Small intestine (tissue), 7 donors: Measurements from ENCODE around the gene SCNM1. TPM values are rescaled to one million over a fixed set of nuclear protein-coding genes. Genes with fewer than 3 reads are reported as not detected.
"Not testable (repeated sequence)": the region's sequence is repeated elsewhere in the genome, so short reads cannot be mapped to it uniquely, and the experiment has no call there.

Source experiments
- DNase-seq, 2 donors: peaks; one replicate each; pipeline versions ENCODE4 v3.0.0 to v3.0.0-alpha.2; 2013
- FAIRE-seq: peaks from 2 replicates; lab custom pipeline; 2012; peaks lifted over from hg19 to GRCh38; lab: Jason Lieb, UNC
- H3K27ac ChIP-seq, 3 donors: one replicate each; pipeline ENCODE4 v1.5.1; 2013; ENCODE audit warnings: low read length in 2 of 3, mild to moderate bottlenecking in 2 of 3, control low read depth in 1 of 3, inconsistent platforms in 1 of 3, low read depth in 1 of 3, moderate library complexity in 1 of 3
- H3K27me3 ChIP-seq, 3 donors: one replicate each; pipeline ENCODE4 v1.6.1; 2013; ENCODE audit warnings: low read length in 3 of 3, inconsistent platforms in 1 of 3; ENCODE audit not compliant: control insufficient read depth in 3 of 3, insufficient read depth in 3 of 3
- H3K36me3 ChIP-seq, 3 donors: one replicate each; pipeline ENCODE4 v1.6.1; 2013; ENCODE audit warnings: low read length in 3 of 3, inconsistent platforms in 1 of 3, low read depth in 1 of 3, mild to moderate bottlenecking in 1 of 3, moderate library complexity in 1 of 3; ENCODE audit not compliant: control insufficient read depth in 3 of 3, insufficient read depth in 2 of 3
- H3K4me1 ChIP-seq, 3 donors: one replicate each; pipeline ENCODE4 v1.6.1; 2013; ENCODE audit warnings: low read length in 2 of 3, inconsistent platforms in 1 of 3, low read depth in 1 of 3, mild to moderate bottlenecking in 1 of 3, moderate library complexity in 1 of 3; ENCODE audit not compliant: control insufficient read depth in 3 of 3, insufficient read depth in 2 of 3
- H3K4me3 ChIP-seq, 3 donors: one replicate each; pipeline ENCODE4 v1.5.1; 2013; ENCODE audit warnings: low read length in 3 of 3, control low read depth in 1 of 3, inconsistent platforms in 1 of 3, low read depth in 1 of 3, mild to moderate bottlenecking in 1 of 3, moderate library complexity in 1 of 3
- H3K9me3 ChIP-seq, 2 donors: one replicate each; pipeline ENCODE4 v1.6.1; 2013; ENCODE audit warnings: low read depth in 1 of 2, low read length in 1 of 2; ENCODE audit not compliant: control insufficient read depth in 2 of 2, insufficient read depth in 1 of 2
- WGBS, 3 donors: extraction: QIAGEN DNeasy Blood & Tissue Kit; methylation state at CpG; one replicate each; pipeline ENCODE4 v1.1.7; 2013; 5-methylcytosine and 5-hydroxymethylcytosine counted together
- polyA plus RNA-seq, 4 donors: library from polyadenylated mRNA; stranded (reverse) in 3 of 4; unstranded in 1 of 4; fragments of 200-250 nt in 3 of 4; fragments of 120-200 nt in 1 of 4; gene quantifications; one replicate each; pipeline versions ENCODE4 v1.2.1 to v1.2.3, GENCODE V29; 2013
- donor health status: healthy with polysubstance abuse.
- donor health status: control.
- donor health status: control.
- donor health status: Bipolar disorder and iron deficiency.
- donor health status: healthy.

The SCNM1 gene
- polyA plus RNA-seq, 4 donors, result 35.4 to 69.6 (median 47.4) TPM

DNA sequence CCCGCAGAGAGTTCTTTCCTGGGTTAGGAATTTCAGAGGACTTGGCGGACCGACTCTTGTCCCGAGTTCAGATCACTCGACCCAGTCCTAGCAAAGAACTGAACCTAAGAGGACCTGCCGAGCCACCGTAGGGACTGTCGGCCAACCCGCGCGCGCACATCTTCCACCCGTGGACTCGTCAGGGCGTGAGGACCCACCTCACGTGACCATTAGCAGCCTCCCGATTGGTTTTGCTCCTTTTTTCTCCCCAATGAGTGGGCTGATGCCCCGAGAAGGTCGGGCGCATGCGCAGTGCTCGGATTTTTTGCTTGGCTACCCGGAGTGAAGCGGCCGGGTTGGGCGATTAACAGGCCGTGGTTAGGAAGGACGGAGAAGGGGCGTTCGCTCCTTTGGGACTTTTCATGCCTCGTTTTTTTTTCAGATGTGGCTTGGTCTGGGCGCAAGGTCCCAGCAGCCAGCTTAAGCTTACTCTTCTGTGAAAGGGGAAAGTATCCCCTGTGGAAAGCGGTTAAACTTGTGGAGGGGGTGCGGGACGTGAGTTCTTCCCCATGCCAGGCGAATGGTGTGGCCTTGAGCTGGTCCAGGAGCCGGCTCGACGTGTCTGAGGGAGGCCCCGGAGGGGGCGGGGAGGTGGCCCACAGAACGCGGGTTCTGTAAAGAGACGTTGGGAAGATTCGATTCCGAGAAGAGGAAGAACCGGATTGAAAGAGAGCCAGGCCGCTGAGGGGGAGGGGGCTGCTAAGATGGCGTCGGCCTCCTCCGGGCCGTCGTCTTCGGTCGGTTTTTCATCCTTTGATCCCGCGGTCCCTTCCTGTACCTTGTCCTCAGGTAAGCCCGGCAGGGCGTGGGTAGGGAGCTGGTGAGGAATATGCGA, 32.5 kb downstream of the SCNM1 start, which contains the start of gene PIP5K1A:
PIP5K1A (plus strand) TSS at position 299 of the 874 bp plus-strand sequence; CDS start at position 744, 445 bp downstream.
- DNase-seq (peak; percentile 98 to 99), FAIRE-seq (no peak)
- Histone ChIP-seq H3K4me1 (peaks cover 4 to 18% (median 15%) of the 10 kb centered on the region in 3 donors), H3K27ac (peak within 1 kb of the TSS; percentile 89 to 95 (median 93)), H3K9me3 (no peaks in the 10 kb centered on the region), H3K27me3 (no peaks in the 10 kb centered on the region), H3K4me3 (peak within 1 kb of the TSS; percentile 65 to 90 (median 73)), H3K36me3 (peaks cover 0 to 17% (median 2%) of the 10 kb centered on the region in 3 donors)
- WGBS, 3 donors, result 0% methylated on average over 60 of the region's 60 CpGs

DNA sequence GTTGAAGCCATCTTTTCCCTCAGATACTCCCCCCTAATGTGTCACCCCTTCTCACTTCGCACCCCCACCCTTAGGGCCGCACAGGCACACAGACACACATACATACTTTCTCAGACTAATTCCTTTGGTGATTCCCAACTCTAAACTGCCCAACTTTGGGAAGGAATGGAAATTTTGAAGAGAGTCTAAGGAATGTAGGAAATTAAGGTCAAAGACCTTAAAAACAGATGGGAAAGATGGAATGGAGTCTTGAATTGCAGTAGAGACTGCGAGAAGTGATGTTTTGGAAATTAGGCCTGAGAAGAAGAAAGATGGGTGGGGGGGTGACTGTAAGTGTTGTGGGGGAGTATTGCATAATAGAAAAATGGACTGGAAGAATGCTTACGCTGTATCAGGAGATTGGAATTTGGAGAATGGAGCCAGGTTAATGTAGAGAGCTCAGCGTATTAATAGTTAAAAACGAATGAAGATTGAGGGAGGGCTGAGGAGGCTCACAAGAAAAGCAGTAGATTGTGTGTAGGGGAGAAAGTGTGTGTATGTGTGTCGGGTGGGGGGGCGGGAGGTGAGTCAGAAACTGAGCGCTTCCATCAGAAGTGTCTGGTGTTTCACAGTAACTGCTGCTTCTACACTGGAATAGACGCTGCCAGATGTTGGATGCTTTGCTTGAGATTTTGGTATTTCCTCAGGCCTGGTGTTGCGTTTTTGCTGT, 34.1 kb downstream of the SCNM1 start:
- Histone ChIP-seq H3K36me3 (peaks cover 0 to 19% (median 2%) of the 10 kb centered on the region in 3 donors), H3K4me1 (peaks cover 4 to 18% (median 15%) of the 10 kb centered on the region in 3 donors), H3K27ac (peak overlapping the region in 2 of 3 donors; percentile 33 to 89), H3K9me3 (no peaks in the 10 kb centered on the region), H3K27me3 (no peaks in the 10 kb centered on the region), H3K4me3 (peak overlapping the region in 2 of 3 donors; percentile 73 to 90)
- DNase-seq (peak in 1 of 2 donors; percentile 16), FAIRE-seq (no peak)
- WGBS, 3 donors, result 17 to 25% (median 20%) methylated on average over 11 of the region's 11 CpGs

DNA sequence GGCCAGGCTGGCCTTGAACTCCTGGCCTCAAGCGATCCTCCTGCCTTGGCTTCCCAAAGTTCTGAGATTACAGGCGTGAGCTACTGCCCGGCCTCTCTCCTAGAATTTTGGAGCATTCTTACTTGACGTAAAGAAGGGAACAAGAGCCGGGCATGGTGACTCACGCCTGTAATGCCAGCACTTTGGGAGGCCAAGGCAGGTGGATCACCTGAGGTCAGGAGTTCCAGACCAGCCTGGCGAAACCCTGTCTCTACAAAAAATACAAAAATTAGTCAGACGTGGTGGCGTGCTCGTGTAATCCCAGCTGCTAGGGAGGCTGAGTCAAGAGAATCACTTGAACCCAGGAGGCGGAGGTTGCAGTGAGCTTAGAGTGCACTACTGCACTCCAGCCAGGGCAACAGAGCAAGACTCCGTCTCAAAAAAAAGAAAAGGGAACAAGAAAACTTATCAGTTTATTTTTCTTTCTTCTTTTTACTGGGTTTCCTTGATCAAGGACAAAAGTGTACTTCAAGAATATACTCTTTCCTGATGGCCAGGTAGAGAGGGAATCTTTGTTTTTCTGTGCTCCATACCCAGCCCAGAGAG, 39.5 kb downstream of the SCNM1 start:
- 88 to 95% (median 92%) methylated on average over 12 of the region's 12 CpGs for WGBS, 3 donors

DNA sequence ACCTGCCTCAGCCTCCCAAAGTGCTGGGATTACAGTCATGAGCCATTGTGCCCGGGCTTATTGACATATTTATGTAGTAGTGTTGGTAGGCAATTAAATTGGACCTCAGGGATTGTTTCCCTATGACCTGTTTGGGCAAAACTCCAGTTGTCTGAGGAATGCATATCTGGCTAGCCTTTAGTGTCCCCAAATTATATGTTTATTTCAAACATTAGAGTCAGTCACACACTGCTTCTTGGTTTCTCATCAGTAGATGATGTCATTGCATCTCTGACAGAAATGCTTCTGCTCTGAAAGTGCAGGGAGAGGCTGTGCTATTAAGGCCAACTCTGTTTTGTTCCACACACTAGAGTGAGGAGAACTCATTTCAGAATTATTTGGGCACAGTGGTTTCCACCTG, 44.9 kb downstream of the SCNM1 start:
- H3K4me3 ChIP-seq, result no peak overlapping the region
- no peaks in the 10 kb centered on the region for H3K27me3 ChIP-seq
- FAIRE-seq, result no peak
- DNase-seq, result no peak
- 79 to 83% (median 82%) methylated on average over 1 of the region's 1 CpG for WGBS, 3 donors
- peaks cover 0 to 58% (median 6%) of the 10 kb centered on the region in 3 donors for H3K36me3 ChIP-seq
- no peaks in the 10 kb centered on the region for H3K4me1 ChIP-seq
- H3K27ac ChIP-seq, result no peak overlapping the region
- no peaks in the 10 kb centered on the region for H3K9me3 ChIP-seq

More for the DNA sequence above, 39.5 kb downstream of the SCNM1 start:
- peaks cover 0 to 61% (median 8%) of the 10 kb centered on the region in 3 donors for H3K36me3 ChIP-seq
- not testable (repeated sequence) for FAIRE-seq, H3K27ac ChIP-seq, H3K9me3 ChIP-seq, H3K27me3 ChIP-seq, H3K4me3 ChIP-seq, H3K4me1 ChIP-seq, DNase-seq

DNA sequence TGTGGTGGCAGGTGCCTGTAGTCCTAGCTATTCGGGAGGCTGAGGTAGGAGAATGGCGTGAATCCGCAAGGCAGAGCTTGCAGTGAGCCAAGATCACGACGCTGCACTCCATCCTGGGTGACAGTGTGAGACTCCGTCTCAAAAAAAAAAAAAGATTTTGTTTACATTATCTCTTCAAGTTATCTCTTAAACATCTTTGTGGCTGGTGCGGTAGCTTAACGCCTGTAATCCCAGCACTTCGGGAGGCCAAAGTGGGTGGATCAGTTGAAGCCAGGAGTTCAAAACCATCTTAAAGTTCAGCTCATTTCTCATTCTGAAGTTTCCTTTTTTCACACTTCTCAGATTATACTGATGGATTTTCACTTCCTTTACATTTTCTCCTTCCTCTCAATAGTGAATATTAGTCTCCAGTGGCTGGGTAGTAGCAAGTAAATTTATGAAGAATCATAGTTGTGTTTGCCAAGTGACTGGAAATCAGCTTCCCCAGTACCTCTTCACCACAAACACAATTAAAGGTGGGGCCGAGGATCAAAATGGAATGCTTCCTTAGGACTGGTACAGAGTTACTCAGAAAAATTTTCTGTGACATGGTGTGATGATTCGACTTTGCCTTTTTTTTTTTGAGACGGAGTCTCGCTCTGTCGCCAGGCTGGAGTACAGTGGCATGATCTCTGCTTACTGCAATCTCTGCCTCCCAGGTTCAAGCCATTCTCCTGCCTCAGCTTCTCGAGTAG, 46.2 kb downstream of the SCNM1 start:
- DNase-seq (no peak), FAIRE-seq (no peak)
- Histone ChIP-seq H3K4me3 (no peak overlapping the region), H3K4me1 (peaks cover 0 to 2% (median 0%) of the 10 kb centered on the region in 3 donors), H3K27ac (no peak overlapping the region), H3K27me3 (no peaks in the 10 kb centered on the region), H3K36me3 (peaks cover 0 to 51% (median 6%) of the 10 kb centered on the region in 3 donors), H3K9me3 (no peaks in the 10 kb centered on the region)
- 74 to 84% (median 83%) methylated on average over 15 of the region's 15 CpGs for whole genome bisulfite sequencing, 3 donors

DNA sequence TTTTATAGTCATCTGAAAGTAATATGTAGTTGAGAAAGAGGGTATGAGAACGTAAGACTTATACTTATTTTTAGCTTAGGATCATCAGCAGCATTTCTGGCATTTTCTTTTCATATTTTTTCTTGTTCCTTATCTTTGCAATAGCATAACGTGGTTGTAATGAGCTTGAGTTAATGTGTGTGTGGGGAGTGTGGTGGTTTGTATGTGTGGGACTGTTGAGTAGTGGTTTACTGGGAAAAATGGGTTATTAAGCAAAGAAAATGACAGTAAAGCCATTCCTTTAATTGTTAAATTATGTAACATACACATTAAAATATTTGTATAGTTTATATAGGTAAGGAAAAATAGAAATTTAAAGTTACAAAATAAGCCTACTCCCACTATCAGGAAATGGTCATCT, 47.6 kb downstream of the SCNM1 start:
- DNase-seq (no peak), FAIRE-seq (no peak)
- 24 to 52% (median 43%) methylated on average over 2 of the region's 2 CpGs for WGBS, 3 donors
- H3K4me1 ChIP-seq, result peaks cover 0 to 3% (median 0%) of the 10 kb centered on the region in 3 donors
- peaks cover 0 to 47% (median 2%) of the 10 kb centered on the region in 3 donors for H3K36me3 ChIP-seq
- H3K27me3 ChIP-seq, result no peaks in the 10 kb centered on the region
- no peak overlapping the region for H3K4me3 ChIP-seq
- no peaks in the 10 kb centered on the region for H3K9me3 ChIP-seq
- H3K27ac ChIP-seq, result no peak overlapping the region
